Measurements from ENCODE around the gene SELENOK.
A peak's percentile ranks its signal among the peaks of the same experiment; 100 is the strongest.
"Not testable (repeated sequence)": the region's sequence is repeated elsewhere in the genome, so short reads cannot be mapped to it uniquely, and the experiment has no call there.

Gene SELENOK

GRCh38 chr3:53891497-53892285, at the start of gene SELENOK:
SELENOK (minus strand) TSS chr3:53891859.
- DNase-seq (ENCODE audit: low read depth) = peak; percentile 92

- DNase-seq (ENCODE audit: low read depth) = no peak
Observed at GRCh38 chr3:53941184-53941583, 49.5 kb upstream of the SELENOK start.

- no peak for DNase-seq (ENCODE audit: low read depth)
Observed at GRCh38 chr3:53940623-53941022, 49.0 kb upstream of the SELENOK start.

GRCh38 chr3:53939813-53940212, 48.2 kb upstream of the SELENOK start:
- DNase-seq (ENCODE audit: low read depth) = no peak

GRCh38 chr3:53939086-53939582, 47.5 kb upstream of the SELENOK start:
- no peak for DNase-seq (ENCODE audit: low read depth)

- DNase-seq (ENCODE audit: low read depth) = no peak
Observed at GRCh38 chr3:53938645-53939044, 47.0 kb upstream of the SELENOK start.

- DNase-seq (ENCODE audit: low read depth) = no peak
Observed at GRCh38 chr3:53936347-53936746, 44.7 kb upstream of the SELENOK start.

- DNase-seq (ENCODE audit: low read depth) = no peak
Observed at GRCh38 chr3:53935283-53935901, 43.7 kb upstream of the SELENOK start.

GRCh38 chr3:53927208-53927872, 35.7 kb upstream of the SELENOK start:
- not testable (repeated sequence) for DNase-seq (ENCODE audit: low read depth)

GRCh38 chr3:53921296-53921695, 29.6 kb upstream of the SELENOK start:
- DNase-seq (ENCODE audit: low read depth) = no peak

- DNase-seq (ENCODE audit: low read depth) = no peak
Observed at GRCh38 chr3:53919741-53920140, 28.1 kb upstream of the SELENOK start.

- DNase-seq (ENCODE audit: low read depth) = no peak
Observed at GRCh38 chr3:53913401-53913800, 21.7 kb upstream of the SELENOK start.

- no peak for DNase-seq (ENCODE audit: low read depth)
Observed at GRCh38 chr3:53902711-53903110, 11.1 kb upstream of the SELENOK start.

- DNase-seq (ENCODE audit: low read depth) = no peak
Observed at GRCh38 chr3:53902067-53902466, 10.4 kb upstream of the SELENOK start.

- DNase-seq (ENCODE audit: low read depth) = no peak
Observed at GRCh38 chr3:53900666-53901331, 9.1 kb upstream of the SELENOK start.

GRCh38 chr3:53899750-53900149, 8.1 kb upstream of the SELENOK start:
- no peak for DNase-seq (ENCODE audit: low read depth)

- DNase-seq (ENCODE audit: low read depth) = no peak
Observed at GRCh38 chr3:53892286-53892637, 603 bp upstream of the SELENOK start.

- DNase-seq (ENCODE audit: low read depth) = peak; percentile 24
Observed at GRCh38 chr3:53890726-53891475, 758 bp downstream of the SELENOK start.

- no peak for DNase-seq (ENCODE audit: low read depth)
Observed at GRCh38 chr3:53888232-53888631, 3.4 kb downstream of the SELENOK start.

GRCh38 chr3:53887446-53887845, 4.2 kb downstream of the SELENOK start:
- no peak for DNase-seq (ENCODE audit: low read depth)

- DNase-seq (ENCODE audit: low read depth) = no peak
Observed at GRCh38 chr3:53885239-53885638, 6.4 kb downstream of the SELENOK start.

- DNase-seq (ENCODE audit: low read depth) = no peak
Observed at GRCh38 chr3:53884623-53885022, 7.0 kb downstream of the SELENOK start.
